ENCODE results near the gene SCAND1.

GRCh38 chr20:36002855-36003254, 48.6 kb upstream of the SCAND1 start:
- no peak for TF ChIP-seq POLR2A (IDR thresholded peaks at IDR 0.05; ENCODE audit: low read length)
- no peak for TF ChIP-seq GATA1 (IDR thresholded peaks at IDR 0.05; ENCODE audit: low read depth, low read length)
